Heart right ventricle (tissue), 16 donors: Measurements from ENCODE around the gene ATL2. TPM values are rescaled to one million over a fixed set of nuclear protein-coding genes. Genes with fewer than 3 reads are reported as not detected.
A peak's percentile ranks its signal among the peaks of the same experiment; 100 is the strongest.

Experiments used
- ATAC-seq, 8 donors: fragments of 200-7000 bp; cut with Tn5 transposase; one replicate each; pipeline ENCODE4 v1.9.1; 2020; ENCODE audit warnings: mild to moderate bottlenecking in 8 of 8, moderate library complexity in 8 of 8, moderate number of reproducible peaks in 1 of 8
- DNase-seq, 2 donors: peaks; one replicate each; pipeline ENCODE4 v3.0.0-alpha.2; 2020
- H3K27ac ChIP-seq, 10 donors: fragments of 200-600 bp; sonication (generic) in 2 of 10; one replicate each; pipeline versions ENCODE4 v1.5.0 to v1.8.0; 2020 to 2022; ENCODE audit warnings: mild to moderate bottlenecking in 3 of 10
- H3K27me3 ChIP-seq, 7 donors: fragments of 200-600 bp; one replicate each; pipeline ENCODE4 v1.8.0; 2021 to 2022; ENCODE audit warnings: mild to moderate bottlenecking in 2 of 7
- H3K36me3 ChIP-seq, 9 donors: fragments of 200-600 bp; sonication (generic) in 1 of 9; one replicate each; pipeline versions ENCODE4 v1.5.0 to v1.8.0; 2020 to 2022; ENCODE audit warnings: mild to moderate bottlenecking in 2 of 9
- H3K4me1 ChIP-seq, 9 donors: fragments of 200-600 bp; sonication (generic) in 1 of 9; one replicate each; pipeline versions ENCODE4 v1.5.0 to v1.8.0; 2020 to 2022; ENCODE audit warnings: mild to moderate bottlenecking in 4 of 9
- H3K4me3 ChIP-seq, 10 donors: fragments of 200-600 bp; sonication (generic) in 2 of 10; one replicate each; pipeline versions ENCODE4 v1.5.0 to v1.8.0; 2020 to 2022; ENCODE audit warnings: mild to moderate bottlenecking in 7 of 10, moderate library complexity in 2 of 10
- H3K9me3 ChIP-seq, 11 donors: fragments of 200-600 bp in 10 of 11; sonication (generic) in 2 of 11; one replicate each; pipeline versions ENCODE4 v1.5.0 to v1.8.0; 2013 to 2022; ENCODE audit warnings: mild to moderate bottlenecking in 2 of 11, control low read depth in 1 of 11, moderate library complexity in 1 of 11
- CTCF ChIP-seq, 9 donors: fragments of 200-600 bp; sonication (generic) in 2 of 9; IDR thresholded peaks; one replicate each; pipeline versions ENCODE4 v1.5.0 to v1.8.0; 2021 to 2022; ENCODE audit warnings: antibody characterized with exemption in 9 of 9, mild to moderate bottlenecking in 5 of 9, moderate library complexity in 1 of 9
- WGBS, 2 donors: extraction: QIAGEN DNeasy Blood & Tissue Kit; methylation state at CpG; one replicate each; pipeline ENCODE4 v1.1.7; 2013; ENCODE audit warnings: inconsistent platforms in 1 of 2; 5-methylcytosine and 5-hydroxymethylcytosine counted together
- intact Hi-C, 10 donors: fragments of 100-400 bp; cut with DNase I; formaldehyde crosslinking; loops; one replicate each; pipeline versions ENCODE4 v1.11.1 to v1.14.2; 2022
- polyA plus RNA-seq, 2 donors: library from polyadenylated mRNA; stranded (reverse); fragments of 200-250 nt; gene quantifications; one replicate each; pipeline ENCODE4 v1.2.3, GENCODE V29; 2013
- total RNA-seq, 10 donors: library from RNA; stranded (reverse); fragmentation: NEBNext Ultra II Directional in 3 of 10; extraction: Animal tissue kit (Norgen Biotek cat#: 25700) in 3 of 10; gene quantifications; one replicate each; pipeline versions ENCODE4 v1.2.1 to v1.2.4, GENCODE V29; 2021 to 2023
- donor health status: Arrhythmogenic right ventricular cardiomyopathy.
- donor health status: ischemic (EF 13 %, LVEDD 7.1; RV severe dilation, severe dysfunction).
- donor health status: healthy with polysubstance abuse.
- donor health status: DM: no; HTN: yes; CAD: no.
- donor health status: DM: no; HTN: no; CAD: no.
- donor health status: ischemic (EF 25% LVEDD 6.9; RV normal size, moderate dysfunction).
- donor health status: ischemic (EF 25% LVEDD 5.7; RV mildly dilated, moderate dysfunction).
- donor health status: healthy.
- donor health status: DM: yes; HTN: yes; CAD: no.
- donor health status: Ischemic cardiomyopathy.
- donor health status: ischemic (EF 35%, LVEDD 5.7; RV mildly dilated, moderate dysfunction).
- donor health status: nonischemic (EF 11% LVEDD 7.7; RV severe dilation, severe dysfunction).
- donor health status: DM: yes; HTN: yes; CAD: no.
- donor health status: PGD.
- donor health status: ischemic (EF 29% LVEDD 5.4; RV normal size, mild dysfunction).
- donor health status: nonischemic (EF 23%, LVEDD 6.1; RV moderate dilation, normal function).

Gene ATL2
- total and polyA plus RNA-seq, 12 donors, result 14.1 to 46.2 (median 30.2) TPM

DNA sequence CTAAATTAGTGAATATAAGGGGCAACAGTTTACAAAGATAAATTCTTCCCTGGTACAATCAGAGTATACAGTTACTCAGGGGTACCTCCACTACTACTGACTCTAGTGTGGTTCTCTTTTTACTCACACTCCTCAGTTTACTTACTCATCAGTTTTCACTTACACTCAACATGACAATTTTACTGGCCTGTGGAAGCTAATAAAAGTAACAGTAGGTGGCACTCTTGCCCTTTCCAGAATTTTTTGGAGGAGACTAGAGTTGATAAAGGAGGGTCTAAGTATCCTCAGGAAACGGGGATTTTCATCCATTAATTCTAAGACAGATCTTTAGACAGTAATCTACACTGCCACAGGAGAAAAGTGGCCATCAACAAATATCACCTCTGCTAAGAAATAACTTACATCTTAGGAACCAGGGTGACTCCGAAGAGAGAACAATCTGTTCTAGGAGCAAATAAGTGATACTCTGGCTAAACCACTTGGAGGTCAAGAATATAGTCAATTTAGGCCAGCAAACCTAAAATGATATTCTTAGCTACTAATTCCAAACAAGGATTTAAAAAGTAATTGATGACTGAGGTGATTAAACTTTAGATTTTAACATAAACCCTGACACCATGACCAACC, 61.3 kb downstream of the ATL2 start:
- 51 to 58% methylated on average over 2 of the region's 2 CpGs for WGBS, 2 donors
- no peaks in the 10 kb centered on the region for H3K27me3 ChIP-seq
- H3K36me3 ChIP-seq, result peaks cover 0 to 83% (median 29%) of the 10 kb centered on the region in 9 donors
- DNase-seq (peak in 1 of 2 donors; percentile 32), ATAC-seq (peak in 7 of 8 donors; percentile 33 to 73 (median 65))
- peaks cover 0 to 10% (median 0%) of the 10 kb centered on the region in 9 donors for H3K4me1 ChIP-seq
- intact Hi-C loops, result loop anchor here (2.0 to 10.0 kb wide), 14 partner anchors 61 to 429 kb away; partner anchors contain the start of gene ATL2 (in 3 of the 10)
- no peak overlapping the region for H3K27ac ChIP-seq
- TF ChIP-seq CTCF (IDR thresholded peaks at IDR 0.05), result peak; percentile 67 to 88 (median 81)
- no peak overlapping the region for H3K4me3 ChIP-seq
- H3K9me3 ChIP-seq, result no peaks in the 10 kb centered on the region

DNA sequence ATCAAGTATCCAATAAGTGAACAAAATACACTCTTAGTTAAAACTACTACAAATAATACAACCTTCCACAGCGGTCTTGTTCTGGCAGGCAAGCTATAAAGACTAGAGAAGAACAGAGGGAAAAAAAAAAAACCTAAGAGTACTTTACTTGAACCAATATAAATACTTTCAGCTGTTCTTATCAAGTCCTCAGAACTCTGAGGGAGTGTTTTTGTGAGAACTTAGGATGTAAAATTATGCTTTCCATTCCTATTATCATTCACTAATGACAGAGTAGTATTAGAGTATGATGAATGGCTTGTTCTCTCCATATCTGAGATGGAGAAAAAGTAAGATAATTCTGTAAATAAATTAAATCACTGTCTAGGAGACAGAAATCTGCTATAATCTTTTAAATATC, 68.3 kb downstream of the ATL2 start:
- no peaks in the 10 kb centered on the region for H3K9me3 ChIP-seq
- no peak overlapping the region for H3K27ac ChIP-seq
- ATAC-seq, result no peak
- intact Hi-C loops, result loop anchor here in 1 of 10 donors (5.0 kb wide), 1 partner anchor 198 kb away; no protein-coding TSS in a partner anchor
- no peak for DNase-seq
- 96 to 100% methylated on average over 1 of the region's 1 CpG for WGBS, 2 donors
- peaks cover 0 to 99% (median 31%) of the 10 kb centered on the region in 9 donors for H3K36me3 ChIP-seq
- no peaks in the 10 kb centered on the region for H3K27me3 ChIP-seq
- H3K4me1 ChIP-seq, result no peaks in the 10 kb centered on the region
- TF ChIP-seq CTCF (IDR thresholded peaks at IDR 0.05), result no peak
- H3K4me3 ChIP-seq, result no peak overlapping the region

GRCh38 chr2:38301969-38302702, 74.9 kb downstream of the ATL2 start:
- no peak overlapping the region for H3K27ac ChIP-seq
- peaks cover 0 to 96% (median 31%) of the 10 kb centered on the region in 9 donors for H3K36me3 ChIP-seq
- DNase-seq (no peak), ATAC-seq (peak in 2 of 8 donors; percentile 22 to 42)
- H3K27me3 ChIP-seq, result no peaks in the 10 kb centered on the region
- 86 to 89% methylated on average over 3 of the region's 3 CpGs for WGBS, 2 donors
- no peak for TF ChIP-seq CTCF (IDR thresholded peaks at IDR 0.05)
- H3K4me3 ChIP-seq, result no peak overlapping the region
- H3K9me3 ChIP-seq, result no peaks in the 10 kb centered on the region
- intact Hi-C loops, result no loop called here
- H3K4me1 ChIP-seq, result peaks cover 0 to 10% (median 0%) of the 10 kb centered on the region in 9 donors

- peak in 6 of 8 donors; percentile 44 to 72 (median 53) for ATAC-seq
- Histone ChIP-seq H3K9me3 (no peaks in the 10 kb centered on the region), H3K36me3 (peaks cover 0 to 96% (median 37%) of the 10 kb centered on the region in 9 donors), H3K27me3 (no peaks in the 10 kb centered on the region), H3K4me1 (peaks cover 0 to 10% (median 0%) of the 10 kb centered on the region in 9 donors), H3K4me3 (no peak overlapping the region), H3K27ac (no peak overlapping the region)
- TF ChIP-seq CTCF (IDR thresholded peaks at IDR 0.05), result no peak
- WGBS, 2 donors, result 70% methylated on average over 3 of the region's 3 CpGs
- intact Hi-C loops, result no loop called here
- DNase-seq, result no peak
These were observed 75.6 kb downstream of the ATL2 start for GRCh38 chr2:38301340-38301968.
